Measurements from ENCODE around the gene MFRP. TPM values are rescaled to one million over a fixed set of nuclear protein-coding genes. Genes with fewer than 3 reads are reported as not detected.
A peak's percentile ranks its signal among the peaks of the same experiment; 100 is the strongest.

The MFRP gene
- polyA plus RNA-seq, 2 of the 4 experiments (the other 2 are of a cell fraction), result not detected

GRCh38 chr11:119322360-119322739 lies 24.2 kb downstream of the MFRP start:
- peaks cover 32% of the 10 kb centered on the region for H3K4me1 ChIP-seq
- peak overlapping the region; percentile 88 for H3K4me2 ChIP-seq
- no peaks in the 10 kb centered on the region for H3K9me3 ChIP-seq
- peak; percentile 33 to 64; a peak in 3 of 6 replicates for ATAC-seq
- no peak for TF ChIP-seq ZNF302 (CRISPR knock-in tag; IDR thresholded peaks at IDR 0.05)
- TF ChIP-seq, protein P1, sequence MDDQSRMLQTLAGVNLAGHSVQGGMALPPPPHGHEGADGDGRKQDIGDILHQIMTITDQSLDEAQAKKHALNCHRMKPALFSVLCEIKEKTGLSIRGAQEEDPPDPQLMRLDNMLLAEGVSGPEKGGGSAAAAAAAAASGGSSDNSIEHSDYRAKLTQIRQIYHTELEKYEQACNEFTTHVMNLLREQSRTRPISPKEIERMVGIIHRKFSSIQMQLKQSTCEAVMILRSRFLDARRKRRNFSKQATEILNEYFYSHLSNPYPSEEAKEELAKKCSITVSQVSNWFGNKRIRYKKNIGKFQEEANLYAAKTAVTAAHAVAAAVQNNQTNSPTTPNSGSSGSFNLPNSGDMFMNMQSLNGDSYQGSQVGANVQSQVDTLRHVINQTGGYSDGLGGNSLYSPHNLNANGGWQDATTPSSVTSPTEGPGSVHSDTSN (IDR thresholded peaks at IDR 0.05), result no peak
- no peak for TF ChIP-seq FOXS1 (CRISPR knock-in tag; IDR thresholded peaks at IDR 0.05)
- TF ChIP-seq CBX8 (IDR thresholded peaks at IDR 0.05), result no peak
- no peak for TF ChIP-seq BHLHE40 (IDR thresholded peaks at IDR 0.05; ENCODE audit: low read depth, low read length)
- TF ChIP-seq MYC (IDR thresholded peaks at IDR 0.05; ENCODE audit: borderline replicate concordance, low read length), result no peak
- peak in 1 of 2 experiments; percentile 30; a peak in 1 of 4 replicates for TF ChIP-seq CEBPB (IDR thresholded peaks at IDR 0.05)
- no peak for TF ChIP-seq HMGXB4 (CRISPR knock-in tag; IDR thresholded peaks at IDR 0.05; ENCODE audit: borderline replicate concordance)
- H3K4me3 ChIP-seq, result peak overlapping the region; percentile 46
- WGBS (ENCODE audit: missing lambda C conversion rate), result 47% methylated on average over 6 of the region's 6 CpGs
- ChIA-PET POLR2A (interaction anchor here (0.9 to 1.2 kb wide), 2 partner anchors 153 to 227 kb away, joined by 3 read pairs; a partner anchor contains a TSS), CTCF (interaction anchor here (0.8 to 11.6 kb wide), 22 partner anchors 11 to 266 kb away, joined by 3 to 160 read pairs (median 8); partner anchors contain the start of genes C1QTNF5, CBL, RNF26 and USP2)
- FAIRE-seq, result no peak
- DNase-seq (ENCODE audit: low read depth in 1 of 2, low spot score in 1 of 2), result no peak
- peak overlapping the region; percentile 70 to 91; a peak in 5 of 6 replicates for H3K27ac ChIP-seq

GRCh38 chr11:119320776-119321524 lies 25.6 kb downstream of the MFRP start:
- POLR2A ChIA-PET, result no interaction called here
- ATAC-seq (peak; percentile 16 to 44; a peak in 4 of 6 replicates), FAIRE-seq (no peak), DNase-seq (ENCODE audit: low read depth in 1 of 2, low spot score in 1 of 2) (peak in 1 of 2 experiments; percentile 22)
- TF ChIP-seq ESRRA (IDR thresholded peaks at IDR 0.05; ENCODE audit: borderline replicate concordance, low read length), result no peak
- no peak for TF ChIP-seq CTCF (IDR thresholded peaks at IDR 0.05)
- peak overlapping the region; percentile 70 to 91 for H3K27ac ChIP-seq
- CTCF ChIA-PET, result interaction anchor here (0.5 to 11.6 kb wide), 18 partner anchors 12 to 223 kb away, joined by 3 to 160 read pairs (median 6); partner anchors contain the start of genes C1QTNF5, RNF26 and USP2
- H3K4me1 ChIP-seq, result peaks cover 34% of the 10 kb centered on the region
- H3K9me3 ChIP-seq, result no peaks in the 10 kb centered on the region
- peak overlapping the region; percentile 88 for H3K4me2 ChIP-seq
- peak overlapping the region; percentile 46 for H3K4me3 ChIP-seq
- 43% methylated on average over 8 of the region's 60 CpGs for WGBS (ENCODE audit: missing lambda C conversion rate)

DNA sequence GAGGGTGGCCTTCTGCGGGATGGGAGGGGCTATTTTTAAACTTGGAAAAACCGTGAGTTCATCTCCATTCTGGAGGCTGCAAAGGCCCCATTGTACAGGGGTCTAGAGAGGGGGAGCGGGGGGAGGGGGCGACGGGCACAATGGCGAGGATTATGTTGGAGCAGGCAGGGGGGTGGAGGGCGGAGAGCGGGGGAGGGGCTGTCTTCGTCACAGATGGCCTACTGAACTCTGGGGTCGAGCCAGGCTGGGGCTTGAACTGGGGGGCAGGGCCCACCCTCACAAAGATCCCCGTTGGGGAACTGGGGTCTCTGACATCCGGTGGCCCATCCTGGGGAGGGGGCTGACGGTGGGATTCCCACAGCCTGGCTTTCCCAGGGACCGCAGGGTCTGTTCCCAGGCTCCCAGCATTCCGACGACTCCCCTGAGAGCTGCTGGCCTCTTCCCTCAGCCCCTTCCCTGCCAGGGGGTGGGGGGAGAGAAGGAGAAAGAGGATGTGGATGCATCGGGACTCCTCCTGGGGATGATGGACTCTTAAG lies 26.2 kb downstream of the MFRP start:
- no peak for FAIRE-seq
- WGBS (ENCODE audit: missing lambda C conversion rate), result 70% methylated on average over 2 of the region's 17 CpGs
- peak overlapping the region; percentile 88 for H3K4me2 ChIP-seq

More for the DNA sequence above, 26.2 kb downstream of the MFRP start:
- H3K9me3 ChIP-seq, result no peaks in the 10 kb centered on the region
- no peak overlapping the region for H3K4me3 ChIP-seq
- H3K27ac ChIP-seq, result peak overlapping the region in 1 of 2 experiments; percentile 91; a peak in 4 of 6 replicates
- CTCF ChIA-PET, result interaction anchor here (1.2 to 11.6 kb wide), 6 partner anchors 10 to 156 kb away, joined by 3 to 160 read pairs (median 18); partner anchors contain the start of gene C1QTNF5
- DNase-seq (ENCODE audit: low read depth in 1 of 2, low spot score in 1 of 2) (no peak), ATAC-seq (no peak)
- no peak for TF ChIP-seq SMC3 (IDR thresholded peaks at IDR 0.05)
- no peak for TF ChIP-seq HEYL (CRISPR knock-in tag; IDR thresholded peaks at IDR 0.05)
- TF ChIP-seq MAFK (IDR thresholded peaks at IDR 0.05; ENCODE audit: partially characterized antibody), result no peak
- TF ChIP-seq SREBF2 (IDR thresholded peaks at IDR 0.05), result no peak
- TF ChIP-seq CHD4 (IDR thresholded peaks at IDR 0.05; ENCODE audit: borderline replicate concordance), result no peak
- TF ChIP-seq RNF2 (IDR thresholded peaks at IDR 0.05; ENCODE audit: borderline replicate concordance, low read depth), result no peak
- no peak for TF ChIP-seq ZNF302 (CRISPR knock-in tag; IDR thresholded peaks at IDR 0.05)
- POLR2A ChIA-PET, result no interaction called here
- H3K4me1 ChIP-seq, result peaks cover 41% of the 10 kb centered on the region

All from A549 (cell line).